ENCODE results near the gene ZNF547.
"Not testable (repeated sequence)": the region's sequence is repeated elsewhere in the genome, so short reads cannot be mapped to it uniquely, and the experiment has no call there.

The ZNF547 gene

DNA sequence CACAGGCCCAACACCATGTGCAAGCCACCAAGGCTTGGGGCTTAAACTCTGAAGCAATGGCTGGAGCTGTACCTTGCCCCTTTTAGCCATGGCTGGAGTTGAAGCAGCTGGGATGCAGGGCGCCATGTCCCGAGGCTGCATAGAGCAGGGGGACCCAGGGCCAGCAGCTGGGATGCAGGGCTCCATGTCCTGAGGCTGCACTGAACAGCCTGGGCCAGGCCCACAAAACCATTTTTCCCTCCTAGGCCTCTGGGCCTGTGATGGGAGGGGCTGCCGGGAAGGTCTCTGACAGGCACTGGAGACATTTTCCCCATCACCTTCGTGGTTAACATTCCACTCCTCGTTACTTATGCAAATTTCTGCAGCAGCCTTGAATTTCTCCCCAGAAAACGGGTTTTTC is 10.8 kb downstream of the ZNF547 start:
- in situ Hi-C loops (cut with MboI; ENCODE audit: low sequenced_read_pairs): no loop called here

DNA sequence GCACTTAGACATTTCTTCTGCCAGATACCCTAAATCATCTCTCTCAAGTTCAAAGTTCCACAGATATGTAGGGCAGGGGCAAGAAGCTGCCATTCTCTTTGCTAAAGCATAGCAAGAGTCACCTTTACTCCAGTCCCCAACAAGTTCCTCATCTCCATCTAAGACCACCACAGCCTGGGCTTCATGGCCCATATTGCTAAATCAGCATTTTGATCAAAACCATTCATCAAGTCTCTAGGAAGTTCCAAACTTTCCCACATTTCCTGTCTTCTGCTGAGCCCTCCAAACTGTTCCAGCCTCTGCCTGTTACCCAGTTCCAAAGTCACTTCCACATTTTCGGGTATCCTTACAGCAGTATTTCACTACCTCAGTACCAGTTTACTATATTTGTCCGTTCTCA is 11.3 kb downstream of the ZNF547 start:
- in situ Hi-C loops (cut with MboI; ENCODE audit: low sequenced_read_pairs): not testable (repeated sequence)

DNA sequence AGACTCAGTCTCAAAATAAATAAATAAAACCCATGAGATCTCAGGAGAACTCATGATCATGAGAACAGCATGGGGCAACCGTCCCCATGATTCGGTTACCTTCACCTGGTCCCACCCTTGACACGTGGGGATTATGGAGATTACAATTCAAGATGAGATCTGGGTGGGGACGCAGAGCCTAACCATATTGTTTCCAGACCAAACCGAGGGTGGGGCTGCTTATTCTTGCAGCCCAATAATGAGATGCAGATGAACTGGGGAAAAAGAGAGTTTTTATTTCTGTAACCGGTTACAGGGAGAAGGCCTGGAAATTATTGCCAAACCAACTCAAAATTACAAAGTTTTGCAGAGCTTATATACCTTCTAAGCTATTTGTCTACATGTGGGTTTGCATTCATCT is 12.8 kb downstream of the ZNF547 start:
- in situ Hi-C loops (cut with MboI; ENCODE audit: low sequenced_read_pairs): no loop called here

DNA sequence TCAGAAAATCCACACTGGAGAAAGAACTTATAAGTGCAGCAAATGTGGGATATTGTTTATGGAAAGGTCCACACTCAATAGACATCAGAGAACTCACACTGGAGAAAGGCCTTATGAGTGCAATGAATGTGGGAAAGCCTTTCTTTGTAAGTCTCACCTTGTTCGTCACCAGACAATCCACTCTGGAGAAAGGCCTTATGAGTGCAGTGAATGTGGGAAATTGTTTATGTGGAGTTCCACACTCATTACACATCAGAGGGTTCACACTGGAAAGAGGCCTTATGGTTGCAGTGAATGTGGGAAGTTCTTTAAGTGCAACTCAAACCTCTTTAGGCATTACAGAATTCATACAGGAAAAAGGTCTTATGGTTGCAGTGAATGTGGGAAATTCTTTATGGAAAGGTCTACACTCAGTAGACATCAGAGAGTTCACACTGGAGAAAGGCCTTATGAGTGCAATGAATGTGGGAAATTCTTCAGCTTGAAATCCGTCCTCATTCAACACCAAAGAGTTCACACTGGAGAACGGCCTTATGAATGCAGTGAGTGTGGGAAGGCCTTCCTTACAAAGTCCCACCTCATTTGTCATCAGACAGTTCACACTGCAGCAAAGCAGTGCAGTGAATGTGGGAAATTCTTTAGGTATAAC is 14.3 kb downstream of the ZNF547 start:
- in situ Hi-C loops (cut with MboI; ENCODE audit: low sequenced_read_pairs): no loop called here

DNA sequence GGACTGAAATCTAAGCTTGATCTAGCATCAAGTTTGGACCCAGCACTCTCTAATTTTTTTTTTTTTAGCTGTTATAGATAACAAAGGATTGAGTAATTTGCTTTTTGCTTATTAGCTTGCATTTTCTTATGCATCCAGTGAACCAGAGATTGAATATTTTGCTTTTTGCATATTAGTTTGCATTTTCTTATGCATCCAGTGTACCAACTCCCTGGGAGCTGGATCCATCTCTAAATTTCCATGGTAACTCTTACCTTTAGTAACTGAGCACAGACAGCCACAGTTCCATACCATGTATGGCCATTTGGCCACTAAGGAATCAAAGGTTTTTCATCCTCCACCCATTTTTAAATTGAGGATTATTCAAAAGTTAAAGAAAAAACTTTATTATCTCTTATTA is 17.6 kb downstream of the ZNF547 start:
- in situ Hi-C loops (cut with MboI; ENCODE audit: low sequenced_read_pairs): no loop called here

DNA sequence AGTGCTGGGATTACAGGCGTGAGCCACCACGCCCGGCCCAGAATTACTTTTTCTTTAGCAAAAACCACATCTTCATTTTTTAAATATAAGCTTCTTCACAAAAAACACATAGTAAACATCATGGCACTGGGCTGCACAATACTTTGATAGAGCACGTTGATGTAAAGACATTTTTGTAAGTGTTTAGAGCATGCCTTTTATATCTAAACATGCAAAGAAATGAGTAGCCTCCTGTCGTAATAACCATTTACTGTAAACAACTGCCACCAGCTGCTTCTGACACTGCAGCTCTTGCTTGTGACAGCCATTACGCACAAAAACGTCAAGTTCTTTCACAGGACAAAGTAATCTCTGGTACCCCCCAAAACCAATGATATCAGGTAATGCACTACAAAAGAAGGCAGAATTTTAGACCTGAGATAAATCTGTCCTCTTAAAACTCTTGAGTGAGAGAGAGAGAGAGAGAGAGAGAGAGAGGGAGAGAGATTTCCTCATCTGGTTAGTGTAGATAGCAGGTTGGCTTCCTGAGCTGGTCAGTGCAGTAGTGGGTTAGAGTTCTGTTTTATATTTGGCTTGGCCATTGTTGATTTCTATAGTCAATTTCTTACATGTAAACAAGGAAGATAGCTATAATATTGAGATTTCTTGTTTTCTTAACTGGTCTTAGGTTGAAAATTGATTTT is 19.6 kb downstream of the ZNF547 start:
- in situ Hi-C loops (cut with MboI; ENCODE audit: low sequenced_read_pairs): no loop called here

DNA sequence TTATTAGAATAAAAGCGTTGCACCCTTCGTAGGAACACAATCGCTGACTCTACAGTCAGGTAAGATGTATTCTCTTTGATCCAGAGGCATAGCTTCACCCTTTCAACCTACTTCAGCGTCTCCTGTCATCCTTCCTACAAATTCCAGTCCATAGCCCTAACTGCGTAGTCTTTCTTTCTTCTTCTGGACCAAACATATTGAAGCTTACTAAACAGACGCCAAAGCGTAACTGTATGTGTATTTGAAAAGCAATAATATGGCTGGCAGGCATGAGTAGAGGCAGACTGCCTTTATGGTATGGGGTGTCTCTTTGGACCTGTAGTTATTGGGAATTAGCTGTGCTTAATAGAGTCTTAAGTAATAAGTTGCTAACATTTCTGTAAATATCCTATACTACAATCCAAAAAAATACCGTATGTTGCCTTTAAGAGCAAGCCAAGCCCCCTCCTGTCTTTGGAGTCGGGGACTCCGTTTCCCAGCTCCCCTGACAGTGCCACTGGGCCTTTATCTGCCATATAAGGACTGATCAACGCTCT is 25.9 kb downstream of the ZNF547 start:
- in situ Hi-C loops (cut with MboI; ENCODE audit: low sequenced_read_pairs): no loop called here

DNA sequence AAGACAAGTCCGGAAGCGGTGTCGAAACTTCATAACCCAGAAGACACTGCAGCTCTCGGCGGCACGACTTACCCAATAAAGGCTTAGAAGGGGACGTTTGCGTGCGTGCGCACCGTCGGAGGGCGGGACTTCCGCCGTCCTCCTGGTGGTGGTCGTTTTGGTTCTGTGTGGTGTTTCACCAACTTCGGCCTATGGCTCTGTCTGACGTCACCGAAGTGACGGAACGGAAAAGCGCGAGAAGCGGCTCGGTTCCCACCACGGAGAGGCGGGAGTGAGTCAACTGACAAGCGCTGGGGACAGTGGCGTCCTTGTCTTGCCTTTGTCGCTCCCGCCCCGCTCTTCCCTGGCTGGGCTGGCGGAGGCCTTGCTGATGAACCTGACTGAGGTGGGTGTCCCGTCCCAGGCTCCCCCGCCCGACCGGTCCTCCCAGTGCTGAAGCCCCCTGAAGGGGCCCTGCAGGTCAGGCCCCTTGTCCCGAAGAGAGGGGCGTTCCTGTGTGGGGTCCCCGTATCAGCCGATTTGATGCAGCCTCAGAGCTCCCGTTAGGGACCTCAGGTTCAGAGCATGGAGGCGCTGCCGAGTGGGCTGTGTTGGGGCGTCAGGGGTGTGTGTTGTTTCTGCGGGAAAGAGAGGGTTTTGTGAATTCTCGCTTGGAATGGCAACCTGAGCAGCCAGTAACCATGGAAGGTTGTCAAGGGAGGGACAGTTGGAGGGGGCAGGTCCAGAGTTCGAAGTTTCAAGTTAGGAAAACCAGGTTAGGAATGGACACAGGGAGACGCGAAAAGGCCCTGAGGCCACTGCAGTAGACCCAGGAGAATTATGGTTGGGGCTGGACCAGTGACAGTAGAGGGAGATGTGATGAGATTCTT is 26.6 kb downstream of the ZNF547 start, which contains the start of gene ZNF548:
TSS of gene ZNF548 (plus strand) at position 125 of the 869 bp plus-strand sequence. CDS start at position 371, 246 bp downstream.
- in situ Hi-C loops (cut with MboI; ENCODE audit: low sequenced_read_pairs): no loop called here

DNA sequence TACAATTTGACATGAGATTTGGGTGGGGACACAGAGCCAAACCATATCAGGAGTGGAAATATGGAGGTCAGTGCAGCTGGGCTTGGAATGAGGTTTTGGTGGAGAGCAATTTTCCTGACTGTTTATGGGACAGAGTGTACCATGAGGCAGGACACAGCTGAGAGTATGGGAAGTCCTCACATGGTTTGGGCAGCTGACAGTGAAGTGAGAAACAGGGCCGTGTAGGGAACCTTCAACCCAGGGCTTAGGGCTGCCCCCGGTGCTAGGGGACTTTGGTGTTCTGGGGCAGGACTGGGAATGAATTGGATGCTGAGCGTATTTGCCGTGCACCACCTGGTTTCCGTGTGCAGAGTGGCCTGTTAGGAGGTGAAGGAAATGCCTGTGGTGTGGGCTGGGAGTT is 32.4 kb downstream of the ZNF547 start:
- in situ Hi-C loops (cut with MboI; ENCODE audit: low sequenced_read_pairs): no loop called here

DNA sequence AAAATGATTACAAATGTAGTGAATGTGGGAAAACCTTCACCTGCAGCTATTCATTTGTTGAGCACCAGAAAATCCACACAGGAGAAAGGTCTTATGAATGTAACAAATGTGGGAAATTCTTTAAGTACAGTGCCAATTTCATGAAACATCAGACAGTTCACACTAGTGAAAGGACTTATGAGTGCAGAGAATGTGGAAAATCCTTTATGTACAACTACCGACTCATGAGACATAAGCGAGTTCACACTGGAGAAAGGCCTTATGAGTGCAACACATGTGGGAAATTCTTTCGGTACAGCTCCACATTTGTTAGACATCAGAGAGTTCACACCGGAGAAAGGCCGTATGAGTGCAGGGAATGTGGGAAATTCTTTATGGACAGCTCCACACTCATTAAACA is 35.5 kb downstream of the ZNF547 start:
- in situ Hi-C loops (cut with MboI; ENCODE audit: low sequenced_read_pairs): no loop called here

DNA sequence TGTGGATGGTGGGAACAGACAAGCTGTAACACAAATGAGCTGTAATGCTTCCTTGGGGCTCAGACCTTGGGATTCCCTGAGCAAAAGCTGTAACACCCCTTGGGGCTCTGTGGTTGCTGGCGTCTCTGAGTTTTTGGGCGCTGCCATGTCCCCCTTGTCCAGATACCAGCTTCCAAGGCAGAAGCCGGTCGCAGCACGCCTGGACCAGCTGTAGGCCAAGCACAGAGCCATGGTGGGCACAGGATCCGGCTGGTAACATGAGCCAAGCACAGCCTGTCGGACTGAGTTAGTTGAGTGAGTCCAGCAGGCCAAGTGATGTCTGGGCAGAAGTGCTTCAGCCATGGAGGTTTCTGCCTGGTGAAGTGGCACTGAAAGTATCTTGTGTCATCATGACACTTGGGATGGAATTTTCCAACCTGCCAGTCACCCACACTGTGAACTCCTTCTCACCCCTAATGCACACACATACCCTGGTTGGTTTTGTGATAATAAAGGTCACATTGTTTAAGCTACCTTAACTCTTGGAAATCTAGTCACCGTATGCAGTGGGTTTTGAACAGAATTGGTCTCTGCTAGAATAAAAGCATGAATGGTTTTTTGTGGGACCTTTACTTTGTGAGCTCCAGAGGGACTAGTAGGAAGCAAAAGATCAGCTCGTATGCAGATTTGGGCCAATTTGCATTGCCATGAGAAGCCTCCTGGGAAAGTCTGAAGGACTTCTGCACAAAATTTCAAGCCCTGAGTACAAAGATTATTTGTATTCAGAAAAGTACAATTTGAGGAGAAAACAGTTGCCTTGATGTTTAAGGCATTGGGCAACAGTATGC is 40.6 kb downstream of the ZNF547 start:
- in situ Hi-C loops (cut with MboI; ENCODE audit: low sequenced_read_pairs): no loop called here

DNA sequence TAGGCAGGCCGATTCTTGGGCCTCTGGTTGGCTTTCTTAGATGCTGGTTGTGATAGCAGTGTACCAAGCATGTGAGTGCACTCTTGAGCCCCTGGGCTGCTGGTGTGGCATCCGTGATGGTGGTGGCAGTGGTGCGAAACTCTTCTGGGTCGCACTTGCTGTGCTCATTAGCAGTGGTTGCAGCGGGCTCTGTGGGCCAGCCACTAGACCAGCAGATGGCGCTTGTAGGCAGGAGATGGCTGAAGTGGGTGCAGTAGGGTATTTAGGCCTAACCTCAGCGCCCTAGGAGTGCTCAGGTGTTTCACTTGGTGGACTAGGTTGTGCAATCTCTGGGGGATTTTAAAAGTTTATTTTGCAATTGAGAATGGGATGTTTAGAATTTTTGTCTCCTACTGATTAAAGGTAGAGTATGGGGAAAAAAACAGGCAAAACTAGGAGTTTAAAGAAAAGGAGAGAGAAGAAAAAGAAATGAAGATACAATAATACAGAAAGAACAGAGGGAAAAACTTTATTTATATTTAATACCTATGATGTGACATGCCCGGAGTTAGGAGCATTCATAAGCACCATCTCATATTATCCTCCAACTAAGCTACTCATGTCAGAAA is 43.3 kb downstream of the ZNF547 start:
- in situ Hi-C loops (cut with MboI; ENCODE audit: low sequenced_read_pairs): no loop called here

DNA sequence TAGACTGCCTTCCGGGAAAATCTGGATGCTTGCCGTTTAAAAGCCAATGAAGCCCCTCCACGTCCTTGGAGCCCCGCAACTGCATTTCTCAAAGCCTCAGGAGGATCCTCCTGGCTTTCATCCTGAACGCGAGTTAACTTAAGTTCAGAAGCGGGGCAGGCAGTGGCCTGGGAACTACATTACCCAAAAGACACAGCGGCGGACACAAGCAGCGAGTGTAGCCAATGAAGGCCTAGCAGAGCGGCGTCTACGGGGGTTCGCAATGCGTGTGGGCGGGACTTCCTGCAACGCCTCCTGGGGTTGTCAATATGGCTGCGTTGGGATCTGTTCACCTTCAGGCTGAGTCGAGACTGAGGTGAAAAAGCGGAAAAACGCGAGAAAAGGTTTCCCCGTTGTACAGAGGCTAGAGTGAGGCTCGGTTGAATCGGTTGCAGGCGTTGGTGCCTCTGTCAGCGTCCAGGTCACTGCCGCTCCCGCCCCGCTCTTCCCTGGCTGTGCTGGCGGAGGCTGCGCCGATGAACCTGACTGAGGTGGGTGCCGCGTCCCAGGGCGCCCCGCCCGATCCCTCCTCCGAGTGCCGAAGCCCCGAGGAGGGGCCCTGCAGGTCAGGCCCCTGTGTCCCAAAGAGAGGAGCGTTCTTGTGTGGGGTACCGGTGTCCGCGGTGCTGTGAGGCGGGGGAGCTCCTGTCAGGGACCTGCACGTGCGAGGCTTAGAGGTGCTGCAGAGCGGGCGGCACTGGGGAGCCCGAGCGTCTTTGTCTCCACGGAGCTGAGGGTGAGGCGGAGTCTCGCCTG is 47.7 kb downstream of the ZNF547 start, which contains the start of gene ZNF17:
TSS of gene ZNF17 (plus strand) at position 285 of the 795 bp plus-strand sequence. CDS start 2,455 bp downstream, outside the sequence.
- in situ Hi-C loops (cut with MboI; ENCODE audit: low sequenced_read_pairs): no loop called here

DNA sequence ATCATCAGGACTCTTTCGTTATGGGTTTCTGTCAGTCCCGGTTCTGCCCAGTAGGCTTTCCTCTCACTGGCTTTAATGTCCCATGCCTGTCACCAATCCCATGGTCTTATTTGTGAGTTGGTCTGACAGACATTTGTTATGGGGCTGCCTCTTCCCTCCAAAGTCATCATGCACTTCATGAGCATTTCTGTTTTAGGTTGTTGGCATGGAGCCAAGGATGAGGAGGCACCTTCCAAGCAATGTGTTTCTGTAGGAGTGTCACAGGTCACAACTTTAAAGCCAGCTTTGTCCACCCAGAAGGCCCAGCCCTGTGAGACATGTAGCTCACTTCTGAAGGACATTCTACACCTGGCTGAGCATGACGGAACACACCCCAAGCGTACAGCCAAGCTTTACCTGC is 56.1 kb downstream of the ZNF547 start:
- in situ Hi-C loops (cut with MboI; ENCODE audit: low sequenced_read_pairs): no loop called here

DNA sequence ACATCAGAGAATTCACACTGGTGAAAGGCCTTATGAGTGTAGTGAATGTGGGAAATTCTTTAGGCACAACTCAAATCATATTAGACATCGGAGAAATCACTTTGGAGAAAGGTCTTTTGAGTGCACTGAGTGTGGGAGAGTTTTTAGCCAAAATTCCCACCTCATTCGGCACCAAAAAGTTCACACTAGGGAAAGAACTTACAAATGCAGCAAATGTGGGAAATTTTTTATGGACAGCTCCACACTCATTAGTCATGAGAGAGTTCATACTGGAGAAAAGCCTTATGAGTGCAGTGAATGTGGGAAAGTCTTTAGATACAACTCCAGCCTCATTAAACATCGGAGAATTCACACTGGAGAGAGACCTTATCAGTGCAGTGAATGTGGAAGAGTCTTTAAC is 57.7 kb downstream of the ZNF547 start:
- in situ Hi-C loops (cut with MboI; ENCODE audit: low sequenced_read_pairs): no loop called here
